A673 (cell line): ENCODE data around the gene PLEKHH2. TPM values are rescaled to one million over a fixed set of nuclear protein-coding genes. Genes with fewer than 3 reads are reported as not detected.

ENCODE experiments used
- BruUV-seq: library from RNA; stranded (reverse); fragments of 400-500 nt; replicated peaks from 2 replicates; lab custom pipeline; 2021; lab: Mats Ljungman, UMichigan
- CTCF ChIA-PET: fragments of 300-600 bp; sonication (Branson Sonifier 250); formaldehyde crosslinking; loops from one replicate; lab custom pipeline; 2022; ENCODE audit warnings: antibody characterized with exemption; lab: Charles Lee
- POLR2A ChIA-PET: fragments of 300-600 bp; sonication (Branson Sonifier 250); formaldehyde crosslinking; loops from one replicate; lab custom pipeline; 2022; ENCODE audit warnings: antibody characterized with exemption; ENCODE audit not compliant: low non-redundant PET; lab: Charles Lee
- DNase-seq: peaks from one replicate; pipeline ENCODE4 v3.0.0-alpha.2; 2015; ENCODE audit warnings: low spot score
- H3K27ac ChIP-seq: fragments of 200-600 bp; sonication (generic); 2 replicates; pipeline ENCODE4 v1.5.1; 2016; ENCODE audit warnings: mixed run types, low read depth, mild to moderate bottlenecking, mixed read lengths, antibody characterized with exemption, low read length; ENCODE audit not compliant: poor library complexity, severe bottlenecking
- H3K27me3 ChIP-seq: fragments of 200-600 bp; sonication (generic); replicated peaks from 2 replicates; pipeline ENCODE4 v1.6.1; 2017; ENCODE audit warnings: mixed run types, low read depth, mild to moderate bottlenecking, mixed read lengths, antibody characterized with exemption, low read length; ENCODE audit not compliant: insufficient read depth, poor library complexity
- H3K36me3 ChIP-seq: fragments of 200-600 bp; sonication (generic); 2 replicates; pipeline ENCODE4 v1.6.1; 2016; ENCODE audit warnings: mixed run types, mild to moderate bottlenecking, mixed read lengths, antibody characterized with exemption, low read length; ENCODE audit not compliant: insufficient read depth, poor library complexity, severe bottlenecking
- H3K4me1 ChIP-seq: fragments of 200-600 bp; sonication (generic); 2 replicates; pipeline ENCODE4 v1.6.1; 2017; ENCODE audit warnings: mixed run types, mild to moderate bottlenecking, mixed read lengths, antibody characterized with exemption, low read length; ENCODE audit not compliant: insufficient read depth, poor library complexity, severe bottlenecking
- H3K4me3 ChIP-seq: fragments of 200-600 bp; sonication (generic); 2 replicates; pipeline ENCODE4 v1.5.1; 2016; ENCODE audit warnings: low read depth, mixed run types, mild to moderate bottlenecking, mixed read lengths, low read length; ENCODE audit not compliant: poor library complexity, severe bottlenecking
- H3K9me3 ChIP-seq: fragments of 200-600 bp; sonication (generic); 2 replicates; pipeline ENCODE4 v1.6.1; 2016; ENCODE audit warnings: mixed run types, low read depth, mild to moderate bottlenecking, mixed read lengths, antibody characterized with exemption, low read length; ENCODE audit not compliant: poor library complexity, severe bottlenecking
- CTCF ChIP-seq: fragments of 300-800, 200-600 bp; sonication (generic); conservative IDR thresholded peaks from 2 replicates; pipeline ENCODE4 v1.5.1; 2017; ENCODE audit warnings: low read depth, mild to moderate bottlenecking, antibody characterized with exemption, low read length, moderate library complexity, mixed read lengths
- EZH2 ChIP-seq: fragments of 200-600 bp; sonication (generic); IDR thresholded peaks from 2 replicates; pipeline ENCODE4 v1.6.1; 2017; ENCODE audit warnings: borderline replicate concordance, low read depth, mild to moderate bottlenecking, mixed read lengths, antibody characterized with exemption, low read length; ENCODE audit not compliant: poor library complexity, severe bottlenecking
- intact Hi-C: fragments of 100-400 bp; cut with micrococcal nuclease; formaldehyde crosslinking; loops from one replicate; pipeline ENCODE4 v1.10.0; 2022; ENCODE audit not compliant: unreplicated experiment
- total RNA-seq: library from RNA; stranded (reverse); gene quantifications from 2 replicates; pipeline ENCODE4 v1.2.3, GENCODE V29; 2021

Gene PLEKHH2
- total RNA-seq, 1 experiment from 2014 or later = 2.2 TPM

GRCh38 chr2:43612944-43613343, 24.1 kb upstream of the PLEKHH2 start:
- H3K9me3 ChIP-seq = no peaks in the 10 kb centered on the region
- H3K4me1 ChIP-seq = no peaks in the 10 kb centered on the region
- no peak for TF ChIP-seq CTCF
- TF ChIP-seq EZH2 = no peak
- POLR2A ChIA-PET = no interaction called here
- no peak overlapping the region for H3K4me3 ChIP-seq
- intact Hi-C loops = loop anchor here (2.0 kb wide), 1 partner anchor 266 kb away; no protein-coding TSS in a partner anchor
- H3K27ac ChIP-seq = no peak overlapping the region
- BruUV-seq = no TSS peak
- no peak for DNase-seq
- no peaks in the 10 kb centered on the region for H3K36me3 ChIP-seq
- CTCF ChIA-PET = no interaction called here
- no peaks in the 10 kb centered on the region for H3K27me3 ChIP-seq

GRCh38 chr2:43616967-43617680, 19.9 kb upstream of the PLEKHH2 start:
- TF ChIP-seq EZH2 (no peak), CTCF (no peak)
- intact Hi-C loops = no loop called here
- Histone ChIP-seq H3K36me3 (no peaks in the 10 kb centered on the region), H3K27me3 (peaks cover 3% of the 10 kb centered on the region), H3K4me1 (no peaks in the 10 kb centered on the region), H3K4me3 (no peak overlapping the region), H3K9me3 (no peaks in the 10 kb centered on the region), H3K27ac (no peak overlapping the region)
- POLR2A ChIA-PET = no interaction called here
- DNase-seq = no peak
- no TSS peak for BruUV-seq
- CTCF ChIA-PET = no interaction called here

- Histone ChIP-seq H3K36me3 (no peaks in the 10 kb centered on the region), H3K9me3 (no peaks in the 10 kb centered on the region), H3K27ac (no peak overlapping the region), H3K4me1 (no peaks in the 10 kb centered on the region), H3K27me3 (peaks cover 5% of the 10 kb centered on the region), H3K4me3 (no peak overlapping the region)
- no peak for TF ChIP-seq EZH2
- no peak for TF ChIP-seq CTCF
- CTCF ChIA-PET = no interaction called here
- intact Hi-C loops = no loop called here
- DNase-seq = no peak
- BruUV-seq = no TSS peak
- POLR2A ChIA-PET = no interaction called here
Observed at GRCh38 chr2:43619511-43619910, 17.5 kb upstream of the PLEKHH2 start.
